B cell (primary cell): ENCODE results near the gene ZFAND2A. TPM values are rescaled to one million over a fixed set of nuclear protein-coding genes. Genes with fewer than 3 reads are reported as not detected.

ENCODE experiments used
- ATAC-seq: fragments of 200-7000 bp; cut with Tn5 transposase; one replicate; pipeline ENCODE4 v1.10.0; 2021; ENCODE audit warnings: low read depth, mild to moderate bottlenecking, moderate number of reproducible peaks, moderate library complexity
- CTCF ChIA-PET: fragments of 350-600 bp; sonication (Branson Sonifier 250); formaldehyde crosslinking; loops from one replicate; lab custom pipeline; 2021; ENCODE audit warnings: antibody characterized with exemption, inconsistent platforms; lab: Charles Lee
- POLR2A ChIA-PET: fragments of 350-600 bp; sonication (Branson Sonifier 250); formaldehyde crosslinking; loops from one replicate; lab custom pipeline; 2021; ENCODE audit warnings: antibody characterized with exemption; lab: Charles Lee
- DNase-seq: peaks from one replicate; pipeline ENCODE4 v3.0.0; 2013
- H2AFZ ChIP-seq: 2 replicates; pipeline ENCODE4 v1.6.1; 2012; ENCODE audit warnings: mild to moderate bottlenecking, low read depth, low read length; ENCODE audit not compliant: insufficient read depth, poor library complexity, severe bottlenecking
- H3K27ac ChIP-seq, 2 donors: 1 replicate in 1 of 2; 2 replicates in 1 of 2; pipeline ENCODE4 v1.5.1; 2012 to 2013; ENCODE audit warnings: low read length in 2 of 2, mild to moderate bottlenecking in 2 of 2, moderate library complexity in 1 of 2
- H3K27me3 ChIP-seq, 4 experiments: fragments of 200-600 bp in 1 of 4; sonication (generic) in 1 of 4; replicated peaks in 1 of 4; 1 replicate in 2 of 4; 2 replicates in 2 of 4; pipeline versions ENCODE4 v1.6.1 to v1.7.0; 2013 to 2016; ENCODE audit warnings: low read length in 3 of 4, mild to moderate bottlenecking in 2 of 4, mixed read lengths in 1 of 4, moderate library complexity in 1 of 4; ENCODE audit not compliant: insufficient read depth in 4 of 4, control insufficient read depth in 3 of 4; ENCODE audit errors: control extremely low read depth in 1 of 4
- H3K36me3 ChIP-seq, 2 experiments: replicated peaks in 1 of 2; 1 replicate in 1 of 2; 2 replicates in 1 of 2; pipeline versions ENCODE4 v1.6.1 to v1.7.1; 2013; ENCODE audit warnings: low read length in 1 of 2; ENCODE audit not compliant: insufficient read depth in 2 of 2, control insufficient read depth in 1 of 2; ENCODE audit errors: control extremely low read depth in 1 of 2, extremely low read depth in 1 of 2
- H3K4me1 ChIP-seq, 2 donors: fragments of 200-600 bp in 1 of 2; sonication (generic) in 1 of 2; 1 replicate in 1 of 2; 2 replicates in 1 of 2; pipeline versions ENCODE4 v1.5.1 to v1.6.1; 2013 to 2017; ENCODE audit warnings: low read length in 2 of 2; ENCODE audit not compliant: control insufficient read depth in 2 of 2, insufficient read depth in 2 of 2
- H3K4me2 ChIP-seq: replicated peaks from 2 replicates; pipeline ENCODE3; 2012; ENCODE audit warnings: mild to moderate bottlenecking, low read depth, low read length; ENCODE audit not compliant: poor library complexity, severe bottlenecking
- H3K4me3 ChIP-seq, 5 experiments: fragments of 200-600 bp in 1 of 5; sonication (generic) in 1 of 5; 1 replicate in 3 of 5; 2 replicates in 2 of 5; pipeline versions ENCODE4 v1.5.1 to v1.7.0; 2011 to 2016; ENCODE audit warnings: low read length in 4 of 5, mild to moderate bottlenecking in 4 of 5, low read depth in 2 of 5, control low read depth in 1 of 5, moderate library complexity in 1 of 5; ENCODE audit not compliant: insufficient read depth in 1 of 5; ENCODE audit errors: control extremely low read depth in 1 of 5, extremely low read depth in 1 of 5
- H3K79me2 ChIP-seq: fragments of 200-600 bp; sonication (generic); one replicate; pipeline ENCODE4 v1.6.0; 2016; ENCODE audit warnings: low read length; ENCODE audit not compliant: control insufficient read depth, insufficient read depth
- H3K9ac ChIP-seq: fragments of 200-600 bp; sonication (generic); 2 replicates; pipeline ENCODE4 v1.6.1; 2017; ENCODE audit warnings: mild to moderate bottlenecking, low read length, moderate library complexity
- H3K9me3 ChIP-seq, 3 donors: one replicate each; pipeline versions ENCODE4 v1.6.1 to v1.7.1; 2013; ENCODE audit warnings: low read length in 2 of 3; ENCODE audit not compliant: control insufficient read depth in 2 of 3, insufficient read depth in 1 of 3; ENCODE audit errors: control extremely low read depth in 1 of 3
- H4K20me1 ChIP-seq: 2 replicates; pipeline ENCODE4 v1.6.0; 2012; ENCODE audit warnings: mild to moderate bottlenecking, low read length; ENCODE audit not compliant: insufficient read depth, control insufficient read depth, poor library complexity, severe bottlenecking
- H3K27ac Mint-ChIP-seq: one replicate; pipeline ENCODE4 v1.8.0; 2021; ENCODE audit warnings: mixed read lengths
- H3K27me3 Mint-ChIP-seq: one replicate; pipeline ENCODE4 v1.8.0; 2021; ENCODE audit warnings: mixed read lengths
- H3K4me1 Mint-ChIP-seq: one replicate; pipeline ENCODE4 v1.8.0; 2021; ENCODE audit warnings: mixed read lengths
- H3K4me3 Mint-ChIP-seq: one replicate; pipeline ENCODE4 v1.8.0; 2021; ENCODE audit warnings: mixed read lengths
- H3K9me3 Mint-ChIP-seq: one replicate; pipeline ENCODE4 v1.8.0; 2022; ENCODE audit warnings: mixed read lengths; ENCODE audit not compliant: insufficient read depth
- EZH2 ChIP-seq: IDR thresholded peaks from 2 replicates; pipeline ENCODE4 v1.6.1; 2012; ENCODE audit warnings: borderline replicate concordance, low read depth, mild to moderate bottlenecking, moderate library complexity, low read length; ENCODE audit not compliant: insufficient read depth, poor library complexity, severe bottlenecking
- WGBS: methylation state at CpG from one replicate; pipeline ENCODE4 v1.1.5; 2013; ENCODE audit warnings: missing lambda C conversion rate; ENCODE audit not compliant: insufficient coverage; 5-methylcytosine and 5-hydroxymethylcytosine counted together
- intact Hi-C: fragments of 100-400 bp; cut with micrococcal nuclease; formaldehyde crosslinking; loops from one replicate; pipeline ENCODE4 v1.10.0; 2022
- polyA plus RNA-seq: library from polyadenylated mRNA; depleted of rRNA; stranded (reverse); fragments of >200 nt; gene quantifications from 2 replicates; pipeline ENCODE4 v1.2.3, GENCODE V29; 2012
- total RNA-seq, 2 donors: library from RNA; stranded (reverse); fragments of 120-200 nt in 1 of 2; gene quantifications; 1 replicate in 1 of 2; 2 replicates in 1 of 2; pipeline versions ENCODE4 v1.2.3 to v1.2.4, GENCODE V29; 2013 to 2022
- TF ChIP-seq, protein P1 (sequence below): fragments of 200-600 bp; IDR thresholded peaks from one replicate; pipeline ENCODE4 v1.8.0; 2022; ENCODE audit warnings: antibody characterized with exemption, mild to moderate bottlenecking

Gene ZFAND2A
- total and polyA plus RNA-seq, 2 donors (not counting 1 experiment from before 2014, with no cell fraction given), result 26.7 to 113 TPM

DNA sequence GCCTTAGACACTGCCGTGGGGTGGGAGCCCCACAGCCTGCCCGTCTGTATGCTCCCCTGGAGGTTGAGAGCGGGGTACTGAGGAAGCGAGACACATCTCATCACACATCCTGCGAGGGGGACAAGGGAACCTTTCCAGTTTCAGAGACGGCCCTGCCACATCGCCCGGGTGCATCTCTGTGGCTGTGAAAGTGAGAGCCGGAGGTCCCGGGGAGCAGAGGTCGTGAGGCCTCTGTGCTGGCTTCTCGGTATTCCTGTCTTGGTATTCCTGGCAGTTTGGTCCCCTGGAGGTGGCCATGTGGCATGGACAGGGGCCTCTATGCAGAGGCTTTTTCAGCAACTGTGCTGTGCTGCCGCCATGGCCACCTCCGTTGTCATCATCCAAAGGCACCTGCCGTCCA is 41.9 kb upstream of the ZFAND2A start:
- Histone ChIP-seq H3K9me3 (no peaks in the 10 kb centered on the region), H3K9ac (no peak overlapping the region), H3K79me2 (no peaks in the 10 kb centered on the region), H3K4me1 (no peaks in the 10 kb centered on the region), H3K36me3 (no peaks in the 10 kb centered on the region), H3K27me3 (no peaks in the 10 kb centered on the region), H4K20me1 (no peaks in the 10 kb centered on the region), H3K4me3 (no peak overlapping the region), H3K27ac (no peak overlapping the region), H3K4me2 (no peak overlapping the region), H2AFZ (no peak overlapping the region)
- H3K27ac Mint-ChIP-seq, result no peak overlapping the region
- ATAC-seq (no peak), DNase-seq (no peak)
- H3K9me3 Mint-ChIP-seq, result no peaks in the 10 kb centered on the region
- 91% methylated on average over 13 of the region's 15 CpGs for WGBS
- intact Hi-C loops, result no loop called here
- no peak overlapping the region for H3K4me3 Mint-ChIP-seq
- TF ChIP-seq EZH2, result no peak
- TF ChIP-seq, protein P1, sequence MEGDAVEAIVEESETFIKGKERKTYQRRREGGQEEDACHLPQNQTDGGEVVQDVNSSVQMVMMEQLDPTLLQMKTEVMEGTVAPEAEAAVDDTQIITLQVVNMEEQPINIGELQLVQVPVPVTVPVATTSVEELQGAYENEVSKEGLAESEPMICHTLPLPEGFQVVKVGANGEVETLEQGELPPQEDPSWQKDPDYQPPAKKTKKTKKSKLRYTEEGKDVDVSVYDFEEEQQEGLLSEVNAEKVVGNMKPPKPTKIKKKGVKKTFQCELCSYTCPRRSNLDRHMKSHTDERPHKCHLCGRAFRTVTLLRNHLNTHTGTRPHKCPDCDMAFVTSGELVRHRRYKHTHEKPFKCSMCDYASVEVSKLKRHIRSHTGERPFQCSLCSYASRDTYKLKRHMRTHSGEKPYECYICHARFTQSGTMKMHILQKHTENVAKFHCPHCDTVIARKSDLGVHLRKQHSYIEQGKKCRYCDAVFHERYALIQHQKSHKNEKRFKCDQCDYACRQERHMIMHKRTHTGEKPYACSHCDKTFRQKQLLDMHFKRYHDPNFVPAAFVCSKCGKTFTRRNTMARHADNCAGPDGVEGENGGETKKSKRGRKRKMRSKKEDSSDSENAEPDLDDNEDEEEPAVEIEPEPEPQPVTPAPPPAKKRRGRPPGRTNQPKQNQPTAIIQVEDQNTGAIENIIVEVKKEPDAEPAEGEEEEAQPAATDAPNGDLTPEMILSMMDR, result no peak
- H3K4me1 Mint-ChIP-seq, result no peaks in the 10 kb centered on the region
- H3K27me3 Mint-ChIP-seq, result peaks cover 9% of the 10 kb centered on the region
- ChIA-PET POLR2A (no interaction called here), CTCF (no interaction called here)

DNA sequence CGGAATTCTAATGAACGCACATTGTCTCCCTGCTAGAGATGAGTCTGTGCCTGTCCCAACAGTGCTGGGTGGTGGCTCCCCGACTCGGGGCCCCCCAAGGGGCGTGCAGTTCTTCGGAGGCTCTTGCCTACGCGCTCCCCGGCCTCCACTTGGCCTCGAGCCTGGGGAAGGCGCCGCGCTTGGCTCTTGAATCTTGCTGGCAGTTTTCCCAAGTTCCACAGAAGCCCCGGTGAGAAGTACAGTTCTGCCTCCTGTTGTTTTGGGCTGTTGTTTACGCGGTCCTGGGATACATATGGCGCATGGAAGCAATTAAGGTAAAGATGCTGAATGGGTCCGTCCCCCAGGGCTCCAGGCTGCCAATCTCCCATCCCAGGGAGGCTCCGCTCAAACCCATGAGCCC is 40.0 kb upstream of the ZFAND2A start:
- POLR2A ChIA-PET, result no interaction called here
- WGBS, result 84% methylated on average over 18 of the region's 19 CpGs
- intact Hi-C loops, result no loop called here

More for the DNA sequence above, 40.0 kb upstream of the ZFAND2A start:
- Mint-ChIP-seq H3K4me3 (no peak overlapping the region), H3K27ac (no peak overlapping the region), H3K9me3 (no peaks in the 10 kb centered on the region), H3K27me3 (peaks cover 8% of the 10 kb centered on the region), H3K4me1 (no peaks in the 10 kb centered on the region)
- H3K79me2 ChIP-seq, result no peaks in the 10 kb centered on the region
- H3K4me1 ChIP-seq, result no peaks in the 10 kb centered on the region
- no peaks in the 10 kb centered on the region for H4K20me1 ChIP-seq
- H3K9me3 ChIP-seq, result no peaks in the 10 kb centered on the region
- ATAC-seq (no peak), DNase-seq (no peak)
- CTCF ChIA-PET, result no interaction called here
- no peak overlapping the region for H2AFZ ChIP-seq
- no peak overlapping the region for H3K27ac ChIP-seq
- no peak overlapping the region for H3K9ac ChIP-seq
- no peak overlapping the region for H3K4me3 ChIP-seq
- H3K36me3 ChIP-seq, result no peaks in the 10 kb centered on the region
- H3K4me2 ChIP-seq, result no peak overlapping the region
- TF ChIP-seq EZH2, result no peak
- TF ChIP-seq, protein P1, result no peak
- peaks cover 0 to 2% (median 0%) of the 10 kb centered on the region in 4 experiments for H3K27me3 ChIP-seq
